ENCODE data around the gene HMGXB4.
A peak's percentile ranks its signal among the peaks of the same experiment; 100 is the strongest.

HMGXB4 gene

GRCh38 chr22:35310556-35311550 is 53.6 kb downstream of the HMGXB4 start:
- no peak for DNase-seq (ENCODE audit: low spot score)

- no peak for DNase-seq (ENCODE audit: low spot score)
Measured at GRCh38 chr22:35311551-35311999, 54.3 kb downstream of the HMGXB4 start.

- peak; percentile 81 for DNase-seq (ENCODE audit: low spot score)
Measured at GRCh38 chr22:35312198-35313059, 55.1 kb downstream of the HMGXB4 start.

- DNase-seq (ENCODE audit: low spot score), result peak; percentile 88
Measured at GRCh38 chr22:35313311-35314121, 56.2 kb downstream of the HMGXB4 start.

- DNase-seq (ENCODE audit: low spot score), result no peak
Measured at GRCh38 chr22:35314161-35314942, 57.1 kb downstream of the HMGXB4 start.

GRCh38 chr22:35315141-35315854 is 58.0 kb downstream of the HMGXB4 start:
- DNase-seq (ENCODE audit: low spot score), result peak; percentile 26

GRCh38 chr22:35315855-35316745 is 58.8 kb downstream of the HMGXB4 start:
- no peak for DNase-seq (ENCODE audit: low spot score)

GRCh38 chr22:35316751-35317150 is 59.5 kb downstream of the HMGXB4 start:
- no peak for DNase-seq (ENCODE audit: low spot score)

GRCh38 chr22:35317680-35318290 is 60.5 kb downstream of the HMGXB4 start:
- DNase-seq (ENCODE audit: low spot score), result no peak

GRCh38 chr22:35318346-35319215 is 61.3 kb downstream of the HMGXB4 start:
- DNase-seq (ENCODE audit: low spot score), result no peak

- DNase-seq (ENCODE audit: low spot score), result no peak
Measured at GRCh38 chr22:35319244-35319985, 62.1 kb downstream of the HMGXB4 start.

- DNase-seq (ENCODE audit: low spot score), result no peak
Measured at GRCh38 chr22:35322126-35322525, 64.8 kb downstream of the HMGXB4 start.

GRCh38 chr22:35322893-35323292 is 65.6 kb downstream of the HMGXB4 start:
- DNase-seq (ENCODE audit: low spot score), result no peak

GRCh38 chr22:35323305-35323704 is 66.0 kb downstream of the HMGXB4 start:
- no peak for DNase-seq (ENCODE audit: low spot score)

- no peak for DNase-seq (ENCODE audit: low spot score)
Measured at GRCh38 chr22:35324067-35324466, 66.8 kb downstream of the HMGXB4 start.

GRCh38 chr22:35324762-35325161 is 67.5 kb downstream of the HMGXB4 start:
- DNase-seq (ENCODE audit: low spot score), result no peak

GRCh38 chr22:35325209-35325608 is 67.9 kb downstream of the HMGXB4 start:
- DNase-seq (ENCODE audit: low spot score), result no peak

Data from AG20443 (cell line).